IPS-18c (cell line): ENCODE results near the gene CFAP43.
"Not testable (repeated sequence)": the region's sequence is repeated elsewhere in the genome, so short reads cannot be mapped to it uniquely, and the experiment has no call there.

ENCODE experiments used
- H3K4me3 ChIP-seq: 2 replicates; pipeline ENCODE4 v1.7.0; 2013; ENCODE audit warnings: low read depth, mild to moderate bottlenecking, low read length, moderate library complexity; ENCODE audit not compliant: insufficient read depth
- H3K9me3 ChIP-seq: one replicate; pipeline ENCODE4 v1.6.1; 2013; ENCODE audit warnings: mild to moderate bottlenecking, low read length, moderate library complexity; ENCODE audit not compliant: control insufficient read depth, insufficient read depth

CFAP43 gene

GRCh38 chr10:104243009-104243408 is 10.8 kb upstream of the CFAP43 start:
- H3K9me3 ChIP-seq, H3K4me3 ChIP-seq: not testable (repeated sequence)

- no peak overlapping the region for H3K4me3 ChIP-seq
Observed at GRCh38 chr10:104242545-104242944, 10.4 kb upstream of the CFAP43 start.

DNA sequence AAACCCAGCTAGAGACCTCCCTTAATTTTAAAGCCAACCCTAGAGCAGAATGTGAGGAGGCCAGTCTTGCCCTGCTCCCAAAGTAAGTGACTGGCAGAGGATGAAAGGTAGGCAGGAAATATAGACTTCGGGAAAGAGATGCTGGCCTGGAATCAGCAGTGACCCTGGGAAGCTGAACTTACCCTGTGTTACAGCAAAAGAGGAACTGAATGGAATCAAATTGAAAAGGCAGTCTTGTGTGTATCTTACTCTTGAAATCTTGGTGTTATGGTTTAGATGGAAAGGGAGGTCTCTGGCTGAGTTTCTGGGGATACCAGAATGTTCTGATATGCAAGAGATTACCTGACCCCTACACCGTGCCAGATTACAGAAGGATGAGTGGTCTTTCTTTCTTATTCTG is 7.9 kb upstream of the CFAP43 start:
- peaks cover 3% of the 10 kb centered on the region for H3K9me3 ChIP-seq
- no peak overlapping the region for H3K4me3 ChIP-seq

More at GRCh38 chr10:104242545-104242944, 10.4 kb upstream of the CFAP43 start:
- no peaks in the 10 kb centered on the region for H3K9me3 ChIP-seq

GRCh38 chr10:104235801-104236200 is 3.6 kb upstream of the CFAP43 start:
- H3K9me3 ChIP-seq, result peaks cover 9% of the 10 kb centered on the region

GRCh38 chr10:104234934-104235333 is 2.8 kb upstream of the CFAP43 start:
- H3K9me3 ChIP-seq, result peaks cover 9% of the 10 kb centered on the region
- H3K4me3 ChIP-seq, result no peak overlapping the region

More at GRCh38 chr10:104235801-104236200, 3.6 kb upstream of the CFAP43 start:
- no peak overlapping the region for H3K4me3 ChIP-seq

GRCh38 chr10:104233817-104234216 is 1.7 kb upstream of the CFAP43 start:
- Histone ChIP-seq H3K4me3 (no peak overlapping the region), H3K9me3 (peaks cover 9% of the 10 kb centered on the region)

DNA sequence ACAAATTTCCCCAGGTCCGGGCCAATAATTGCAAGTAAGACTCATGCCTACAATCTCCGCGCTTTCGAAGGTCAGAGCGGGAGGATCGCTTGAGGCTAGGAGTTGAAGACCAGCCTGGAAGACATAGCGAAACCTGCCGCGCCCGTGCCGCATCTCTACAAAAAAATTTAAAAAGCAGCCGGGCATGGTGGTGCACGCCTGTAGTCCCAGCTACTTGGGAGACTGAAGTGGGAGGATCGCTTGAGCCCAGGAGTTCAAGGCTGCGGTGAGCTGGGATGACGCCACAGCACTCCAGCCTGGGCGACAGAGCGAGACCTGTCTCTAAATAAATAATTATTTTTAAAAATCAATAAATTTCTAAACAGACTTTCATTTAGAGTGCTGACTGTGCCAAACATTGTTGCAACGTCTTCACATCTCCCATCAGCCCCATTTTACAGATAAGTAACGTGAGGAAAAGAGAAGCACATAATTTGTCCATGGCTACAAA is 494 bp upstream of the CFAP43 start:
- peaks cover 9% of the 10 kb centered on the region for H3K9me3 ChIP-seq
- peak overlapping the region; percentile 85 for H3K4me3 ChIP-seq

DNA sequence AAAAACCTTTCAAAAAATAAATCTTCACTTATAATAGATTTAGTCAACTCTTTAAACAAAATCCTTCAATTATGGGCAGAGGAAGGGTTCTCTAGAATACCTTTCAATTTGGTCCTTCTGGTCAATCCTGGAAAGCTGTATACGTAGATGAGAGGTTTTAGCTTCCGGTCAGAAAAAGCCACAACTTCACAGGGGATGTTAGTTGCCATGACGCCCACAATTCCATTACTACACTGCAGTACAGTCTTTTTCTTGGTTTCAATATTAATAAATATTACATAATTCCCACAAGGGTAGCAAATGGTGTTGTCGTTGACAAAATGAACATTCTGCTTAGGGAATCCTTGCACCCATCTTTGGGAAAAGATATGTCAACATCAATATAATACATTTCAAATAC is 1.7 kb downstream of the CFAP43 start:
- no peak overlapping the region for H3K4me3 ChIP-seq
- peaks cover 6% of the 10 kb centered on the region for H3K9me3 ChIP-seq

DNA sequence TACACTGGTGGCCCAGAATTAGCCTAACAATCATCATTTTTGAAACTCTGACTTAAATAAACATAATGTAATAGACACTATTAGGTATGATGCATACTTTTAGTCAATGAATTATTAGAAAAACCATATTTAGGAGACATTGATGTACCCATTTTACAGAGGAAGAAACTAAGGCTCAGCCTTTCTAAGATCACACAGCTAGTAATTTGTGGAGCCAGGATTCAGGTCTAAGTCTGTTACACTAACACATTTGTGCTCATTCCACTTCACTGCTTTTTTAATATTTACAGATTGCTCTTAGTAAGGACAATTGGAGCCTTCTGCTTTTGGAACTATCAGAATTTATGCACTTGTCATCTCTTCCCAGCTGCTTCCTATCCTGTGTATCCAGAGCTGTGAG is 8.9 kb downstream of the CFAP43 start:
- no peak overlapping the region for H3K4me3 ChIP-seq

GRCh38 chr10:104220522-104220921 is 11.6 kb downstream of the CFAP43 start:
- no peaks in the 10 kb centered on the region for H3K9me3 ChIP-seq
- no peak overlapping the region for H3K4me3 ChIP-seq

More for the DNA sequence above, 8.9 kb downstream of the CFAP43 start:
- no peaks in the 10 kb centered on the region for H3K9me3 ChIP-seq

DNA sequence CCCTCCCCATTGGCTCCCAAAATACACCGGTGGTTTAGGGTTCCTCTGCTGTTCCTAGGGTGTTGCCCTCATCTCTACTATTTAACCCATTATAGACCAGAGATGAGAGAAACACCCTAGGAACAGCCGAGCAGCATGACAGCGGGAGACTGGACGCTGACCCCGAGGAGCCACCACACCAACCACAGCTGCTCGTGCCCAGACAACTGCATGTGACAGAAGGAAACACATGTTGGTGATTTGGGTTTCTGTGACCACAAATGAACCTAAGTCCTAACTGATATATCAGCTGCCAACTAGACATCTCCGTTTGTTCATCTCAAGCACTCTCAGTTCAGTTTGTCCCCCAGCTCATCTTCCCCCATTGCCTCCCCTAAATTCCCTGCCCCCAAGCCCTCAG is 13.4 kb downstream of the CFAP43 start:
- Histone ChIP-seq H3K4me3 (no peak overlapping the region), H3K9me3 (no peaks in the 10 kb centered on the region)

- Histone ChIP-seq H3K4me3 (no peak overlapping the region), H3K9me3 (no peaks in the 10 kb centered on the region)
Observed at GRCh38 chr10:104216631-104217030, 15.5 kb downstream of the CFAP43 start.

DNA sequence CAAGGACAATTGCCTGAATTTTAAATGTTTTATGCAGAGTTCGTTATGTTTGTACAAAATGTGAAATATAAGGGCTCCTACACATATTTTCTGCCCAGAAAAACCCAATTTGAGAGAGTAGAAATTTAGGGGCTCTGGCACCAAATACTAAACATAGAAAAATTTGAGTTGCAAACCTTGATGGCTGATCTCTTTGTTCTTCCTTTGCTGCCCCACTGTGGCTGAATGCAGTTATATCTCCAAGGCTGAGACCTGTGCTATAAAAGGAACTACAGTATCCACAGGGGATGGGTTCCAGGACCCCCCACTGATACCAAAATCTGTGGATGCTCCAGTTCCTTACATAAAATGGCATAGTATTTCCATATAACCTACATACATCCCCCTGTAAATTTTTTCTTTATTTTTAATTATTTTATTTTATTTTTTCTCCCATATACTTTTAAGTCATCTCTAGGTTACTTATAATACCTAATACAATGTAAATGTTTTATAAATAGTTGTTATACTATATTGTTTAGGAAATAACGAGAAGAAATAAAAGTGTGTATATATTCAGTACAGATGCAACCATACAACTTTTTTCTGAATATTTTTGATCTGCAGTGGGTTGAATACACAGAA is 22.5 kb downstream of the CFAP43 start:
- H3K9me3 ChIP-seq, result no peaks in the 10 kb centered on the region
- H3K4me3 ChIP-seq, result no peak overlapping the region

DNA sequence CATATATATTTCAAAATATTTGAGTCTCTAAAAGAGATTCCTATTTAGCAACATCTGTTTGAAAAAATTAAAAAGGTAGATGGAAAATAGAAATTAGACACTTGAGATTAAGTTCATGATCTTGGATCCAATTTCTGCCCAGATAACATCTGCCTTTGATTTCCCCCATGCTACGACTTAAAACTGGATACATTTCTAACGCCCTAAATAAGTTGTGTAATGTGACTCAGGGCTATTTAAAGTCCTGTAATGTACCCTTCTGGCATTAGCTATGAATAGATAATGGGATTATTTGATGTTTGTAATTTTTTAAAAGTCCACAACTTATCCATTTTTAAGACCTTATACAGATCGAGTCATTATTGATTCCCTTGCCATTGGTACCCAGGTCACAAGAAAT is 23.4 kb downstream of the CFAP43 start:
- H3K4me3 ChIP-seq, result no peak overlapping the region
- H3K9me3 ChIP-seq, result no peaks in the 10 kb centered on the region

- H3K4me3 ChIP-seq, result no peak overlapping the region
- no peaks in the 10 kb centered on the region for H3K9me3 ChIP-seq
Observed at GRCh38 chr10:104202231-104202630, 29.9 kb downstream of the CFAP43 start.

GRCh38 chr10:104201636-104202035 is 30.5 kb downstream of the CFAP43 start:
- Histone ChIP-seq H3K4me3 (no peak overlapping the region), H3K9me3 (no peaks in the 10 kb centered on the region)

DNA sequence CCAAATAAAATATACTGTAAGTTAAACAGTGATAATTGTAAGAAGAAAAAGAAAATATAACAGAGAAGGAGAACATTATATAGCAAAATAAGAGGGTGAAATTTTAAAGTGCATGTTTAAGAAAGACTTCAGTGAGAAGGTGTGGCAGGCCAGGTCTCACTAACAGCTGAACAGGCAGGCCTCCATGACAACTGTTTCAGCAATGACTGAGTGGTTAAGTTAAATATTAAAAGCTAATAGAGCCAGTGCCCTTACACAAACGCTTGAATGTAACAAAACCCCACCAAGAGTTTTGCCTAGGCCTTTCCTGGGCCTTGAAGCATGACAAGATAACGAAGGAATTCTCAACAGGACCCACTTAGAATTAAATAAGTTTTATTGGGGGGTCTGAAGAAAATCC is 32.6 kb downstream of the CFAP43 start:
- no peaks in the 10 kb centered on the region for H3K9me3 ChIP-seq
- H3K4me3 ChIP-seq, result no peak overlapping the region

GRCh38 chr10:104197364-104197763 is 34.8 kb downstream of the CFAP43 start:
- Histone ChIP-seq H3K4me3 (no peak overlapping the region), H3K9me3 (no peaks in the 10 kb centered on the region)

- Histone ChIP-seq H3K9me3 (no peaks in the 10 kb centered on the region), H3K4me3 (no peak overlapping the region)
Observed at GRCh38 chr10:104195706-104196105, 36.5 kb downstream of the CFAP43 start.
